ENCODE data around the gene TNNT1. TPM values are rescaled to one million over a fixed set of nuclear protein-coding genes. Genes with fewer than 3 reads are reported as not detected.

TNNT1 gene
- total RNA-seq, 4 donors from 2014 or later = 4.4 TPM; not detected in 3

DNA sequence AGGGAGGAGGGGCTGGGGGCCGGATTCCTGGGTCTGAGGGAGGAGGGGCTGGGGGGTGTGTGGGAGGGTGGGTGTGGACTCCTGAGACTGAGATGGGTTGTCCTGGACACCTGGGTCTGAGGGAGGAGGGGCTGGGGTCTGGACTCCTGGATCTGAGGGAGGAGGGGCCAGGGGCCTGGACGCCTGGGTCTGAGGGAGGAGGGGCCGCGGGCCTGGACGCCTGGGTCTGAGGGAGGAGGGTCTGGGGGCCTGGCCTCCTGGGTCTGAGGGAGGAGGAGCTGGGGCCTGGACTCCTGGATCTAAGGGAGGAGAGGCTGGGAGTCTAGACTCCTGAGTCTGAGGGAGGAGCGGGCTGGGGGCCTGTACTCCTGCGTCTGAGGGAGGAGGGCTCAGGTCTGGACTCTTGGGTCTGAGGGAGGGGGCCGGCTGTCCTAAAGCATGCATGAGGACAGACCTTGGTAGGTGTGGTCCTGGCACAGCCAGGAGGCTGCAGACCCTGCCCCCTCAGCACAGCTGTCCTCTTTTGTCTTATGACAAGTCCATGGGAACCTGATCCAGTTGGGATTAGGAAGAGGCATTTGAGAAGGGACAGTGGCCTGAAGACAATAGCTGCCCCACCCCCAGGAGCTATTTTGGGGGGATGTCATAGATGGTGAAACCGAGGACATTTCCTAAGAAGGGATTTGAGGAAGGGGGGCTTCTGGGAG is 1.3 kb downstream of the TNNT1 start:
- Histone ChIP-seq H3K36me3 (no peaks in the 10 kb centered on the region), H3K9me3 (no peaks in the 10 kb centered on the region), H3K27ac (no peak overlapping the region), H3K4me1 (peaks cover 0 to 16% (median 5%) of the 10 kb centered on the region in 3 donors), H3K4me3 (no peak overlapping the region), H3K27me3 (peaks cover 100% of the 10 kb centered on the region)
- TF ChIP-seq, protein P1, sequence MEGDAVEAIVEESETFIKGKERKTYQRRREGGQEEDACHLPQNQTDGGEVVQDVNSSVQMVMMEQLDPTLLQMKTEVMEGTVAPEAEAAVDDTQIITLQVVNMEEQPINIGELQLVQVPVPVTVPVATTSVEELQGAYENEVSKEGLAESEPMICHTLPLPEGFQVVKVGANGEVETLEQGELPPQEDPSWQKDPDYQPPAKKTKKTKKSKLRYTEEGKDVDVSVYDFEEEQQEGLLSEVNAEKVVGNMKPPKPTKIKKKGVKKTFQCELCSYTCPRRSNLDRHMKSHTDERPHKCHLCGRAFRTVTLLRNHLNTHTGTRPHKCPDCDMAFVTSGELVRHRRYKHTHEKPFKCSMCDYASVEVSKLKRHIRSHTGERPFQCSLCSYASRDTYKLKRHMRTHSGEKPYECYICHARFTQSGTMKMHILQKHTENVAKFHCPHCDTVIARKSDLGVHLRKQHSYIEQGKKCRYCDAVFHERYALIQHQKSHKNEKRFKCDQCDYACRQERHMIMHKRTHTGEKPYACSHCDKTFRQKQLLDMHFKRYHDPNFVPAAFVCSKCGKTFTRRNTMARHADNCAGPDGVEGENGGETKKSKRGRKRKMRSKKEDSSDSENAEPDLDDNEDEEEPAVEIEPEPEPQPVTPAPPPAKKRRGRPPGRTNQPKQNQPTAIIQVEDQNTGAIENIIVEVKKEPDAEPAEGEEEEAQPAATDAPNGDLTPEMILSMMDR (IDR thresholded peaks at IDR 0.05) = no peak
- TF ChIP-seq EP300 (IDR thresholded peaks at IDR 0.05) (no peak), POLR2A (IDR thresholded peaks at IDR 0.05) (no peak), POLR2AphosphoS5 (IDR thresholded peaks at IDR 0.05) (no peak)
- ATAC-seq = no peak
- 22 to 40% methylated on average over 1 of the region's 9 CpGs for WGBS, 2 donors (ENCODE audit: low coverage in 1 of 2)

DNA sequence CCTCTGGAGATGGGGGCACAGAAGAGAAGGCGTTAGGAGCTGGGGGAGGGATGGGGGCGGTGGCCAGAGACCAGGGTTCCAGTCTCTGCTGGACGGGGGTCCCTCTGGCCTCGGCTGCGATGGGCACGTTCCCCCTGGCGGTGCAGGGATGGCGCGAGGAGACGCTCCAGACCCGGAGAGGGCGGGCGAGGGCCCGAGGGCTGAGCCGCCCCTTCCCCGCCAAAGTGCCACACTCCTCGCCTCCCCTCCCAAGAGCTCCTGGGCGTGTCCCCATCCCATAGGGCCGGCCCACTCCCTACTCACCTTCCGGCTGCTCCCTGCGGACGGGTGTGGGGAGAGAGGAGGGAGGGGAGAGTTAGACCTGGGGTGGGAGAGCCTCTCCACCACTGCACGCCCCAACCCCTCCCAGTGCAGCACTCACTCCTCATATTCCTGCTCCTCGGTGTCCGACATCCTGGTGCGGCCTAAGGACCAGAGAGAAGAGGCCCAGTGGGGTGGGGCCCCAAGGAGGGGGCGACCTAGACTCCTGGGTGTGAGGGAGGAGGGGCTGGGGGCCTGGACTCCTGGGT is 2.2 kb downstream of the TNNT1 start:
- no peaks in the 10 kb centered on the region for H3K36me3 ChIP-seq
- H3K9me3 ChIP-seq = no peaks in the 10 kb centered on the region
- TF ChIP-seq POLR2A (IDR thresholded peaks at IDR 0.05) = no peak
- TF ChIP-seq POLR2AphosphoS5 (IDR thresholded peaks at IDR 0.05) = no peak
- no peak for TF ChIP-seq EP300 (IDR thresholded peaks at IDR 0.05)
- TF ChIP-seq, protein P1 (IDR thresholded peaks at IDR 0.05) = no peak
- ATAC-seq = no peak
- peaks cover 100% of the 10 kb centered on the region for H3K27me3 ChIP-seq
- peaks cover 0 to 16% (median 5%) of the 10 kb centered on the region in 3 donors for H3K4me1 ChIP-seq
- H3K27ac ChIP-seq = no peak overlapping the region
- H3K4me3 ChIP-seq = no peak overlapping the region
- WGBS, 2 donors (ENCODE audit: low coverage in 1 of 2) = no CpG with 5 or more reads among the region's 27 CpGs

DNA sequence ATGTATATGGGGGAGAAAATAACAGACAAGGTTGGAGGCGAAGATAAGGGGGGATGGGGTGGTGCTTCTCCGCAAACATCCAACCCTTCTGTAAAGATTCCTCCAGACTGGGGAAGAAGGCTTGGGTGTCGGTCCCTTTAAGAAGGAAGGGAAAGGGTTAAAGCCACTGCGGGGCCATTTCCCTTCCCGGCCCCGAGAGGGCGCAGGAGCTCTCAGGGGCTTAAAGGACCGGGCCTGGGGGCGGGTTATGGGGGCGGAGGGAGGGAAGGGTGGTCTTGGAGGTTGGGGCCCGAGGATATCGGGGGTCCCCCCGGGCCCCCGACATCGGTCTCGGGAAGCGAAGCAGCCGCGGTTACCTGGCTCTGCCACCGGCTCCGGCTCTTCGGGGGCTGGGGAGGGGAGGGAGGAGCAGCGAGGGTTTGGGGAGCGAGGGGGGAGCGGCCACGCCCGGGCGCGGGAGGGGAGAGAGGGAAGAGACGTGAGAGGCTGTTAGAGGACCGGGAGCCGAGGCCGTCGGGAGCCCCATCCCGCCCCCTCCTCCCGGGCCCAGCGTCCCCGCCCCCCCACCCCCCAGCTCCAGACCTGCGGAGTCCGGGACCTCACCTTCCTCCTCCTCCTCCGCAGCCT is 2.8 kb downstream of the TNNT1 start:
- Histone ChIP-seq H3K36me3 (no peaks in the 10 kb centered on the region), H3K27me3 (peaks cover 100% of the 10 kb centered on the region), H3K27ac (no peak overlapping the region), H3K9me3 (no peaks in the 10 kb centered on the region), H3K4me1 (peaks cover 0 to 20% (median 5%) of the 10 kb centered on the region in 3 donors), H3K4me3 (no peak overlapping the region)
- ATAC-seq = no peak
- WGBS, 2 donors (ENCODE audit: low coverage in 1 of 2) = 0% methylated on average over 3 of the region's 41 CpGs; no CpG with 5 or more reads in 1 of the 2 donors
- no peak for TF ChIP-seq EP300 (IDR thresholded peaks at IDR 0.05)
- TF ChIP-seq POLR2A (IDR thresholded peaks at IDR 0.05) = no peak
- TF ChIP-seq, protein P1 (IDR thresholded peaks at IDR 0.05) = no peak
- no peak for TF ChIP-seq POLR2AphosphoS5 (IDR thresholded peaks at IDR 0.05)

DNA sequence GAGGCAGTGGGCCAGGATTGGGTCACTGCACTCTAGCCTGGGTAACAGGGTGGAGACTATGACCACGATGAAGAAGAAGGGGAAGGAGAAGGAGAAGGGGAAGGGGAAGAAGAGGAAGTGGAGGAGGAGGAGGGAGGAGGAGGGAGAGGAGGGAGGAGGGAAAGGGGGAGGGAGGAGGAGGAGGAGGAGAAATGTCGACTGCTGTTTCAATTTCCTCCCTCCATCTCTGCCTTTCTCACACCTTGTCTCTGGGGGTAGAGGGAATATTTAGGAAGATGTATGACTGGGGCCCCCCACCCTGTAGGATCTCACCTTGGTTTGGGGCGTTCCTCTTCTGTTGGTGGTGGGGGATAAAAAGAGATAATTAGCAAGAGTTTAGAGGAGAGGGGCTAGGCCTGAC is 3.8 kb downstream of the TNNT1 start:
- TF ChIP-seq, protein P1 (IDR thresholded peaks at IDR 0.05) = no peak
- TF ChIP-seq POLR2AphosphoS5 (IDR thresholded peaks at IDR 0.05) = no peak
- TF ChIP-seq EP300 (IDR thresholded peaks at IDR 0.05) = no peak
- no peak for TF ChIP-seq POLR2A (IDR thresholded peaks at IDR 0.05)
- no peak for ATAC-seq

More for the DNA sequence above, 3.8 kb downstream of the TNNT1 start:
- no peak overlapping the region for H3K4me3 ChIP-seq
- H3K27ac ChIP-seq = no peak overlapping the region
- no peaks in the 10 kb centered on the region for H3K36me3 ChIP-seq
- H3K9me3 ChIP-seq = no peaks in the 10 kb centered on the region
- H3K4me1 ChIP-seq = peaks cover 0 to 24% (median 5%) of the 10 kb centered on the region in 3 donors
- WGBS, 2 donors (ENCODE audit: low coverage in 1 of 2) = 29% methylated on average over 2 to 3 of the region's 3 CpGs
- peaks cover 100% of the 10 kb centered on the region for H3K27me3 ChIP-seq
